HG03066 (cell line): ENCODE measurements around the gene BATF2.
A peak's percentile ranks its signal among the peaks of the same experiment; 100 is the strongest.
"Not testable (repeated sequence)": the region's sequence is repeated elsewhere in the genome, so short reads cannot be mapped to it uniquely, and the experiment has no call there.

Experiments
- ATAC-seq: cut with Tn5 transposase; IDR thresholded peaks from one replicate; pipeline ENCODE4 v1.9.1; 2021; ENCODE audit warnings: low read depth; ENCODE audit not compliant: unreplicated experiment

Gene BATF2

DNA sequence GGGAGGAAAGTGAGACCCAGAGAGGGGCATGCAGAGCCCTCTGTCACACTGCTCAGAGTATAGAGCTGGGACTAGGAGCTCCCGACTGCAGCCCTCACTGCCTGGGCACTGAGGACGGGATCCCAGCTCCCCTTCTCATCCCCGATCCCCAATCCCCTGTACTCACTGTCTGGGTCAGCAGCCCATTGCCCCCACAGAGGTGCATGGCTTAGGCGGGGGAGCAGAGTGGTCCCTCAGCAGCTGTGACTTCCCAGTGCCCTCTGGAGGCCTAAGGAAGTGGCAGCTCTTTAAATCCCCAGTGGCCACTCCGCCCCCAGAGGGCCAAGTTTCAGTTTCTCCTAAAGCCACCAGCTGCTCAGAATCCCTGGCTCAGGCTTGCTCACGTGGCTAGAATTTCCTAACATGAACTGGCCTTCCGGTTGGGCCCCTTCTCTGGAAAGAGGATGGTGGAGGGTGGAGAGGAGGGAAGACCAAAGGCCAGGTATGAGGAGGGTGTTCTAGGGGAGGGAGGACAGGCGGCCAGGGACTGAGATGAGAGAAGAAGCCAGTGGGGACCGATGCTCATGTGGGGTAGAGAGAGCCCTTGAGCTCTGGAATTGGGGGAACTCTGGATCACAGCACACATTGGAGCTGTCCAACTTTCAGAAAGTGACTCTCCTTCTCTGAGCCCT is at the start of gene BATF2:
Gene BATF2 (minus strand): TSS at position 262 of the 671 bp plus-strand sequence. CDS start 57 bp downstream, at position 205.
- no peak for ATAC-seq

- no peak for ATAC-seq
These were observed 49.0 kb upstream of the BATF2 start for GRCh38 chr11:65045728-65046127.

GRCh38 chr11:65045061-65045460 is 48.3 kb upstream of the BATF2 start:
- ATAC-seq, result no peak

DNA sequence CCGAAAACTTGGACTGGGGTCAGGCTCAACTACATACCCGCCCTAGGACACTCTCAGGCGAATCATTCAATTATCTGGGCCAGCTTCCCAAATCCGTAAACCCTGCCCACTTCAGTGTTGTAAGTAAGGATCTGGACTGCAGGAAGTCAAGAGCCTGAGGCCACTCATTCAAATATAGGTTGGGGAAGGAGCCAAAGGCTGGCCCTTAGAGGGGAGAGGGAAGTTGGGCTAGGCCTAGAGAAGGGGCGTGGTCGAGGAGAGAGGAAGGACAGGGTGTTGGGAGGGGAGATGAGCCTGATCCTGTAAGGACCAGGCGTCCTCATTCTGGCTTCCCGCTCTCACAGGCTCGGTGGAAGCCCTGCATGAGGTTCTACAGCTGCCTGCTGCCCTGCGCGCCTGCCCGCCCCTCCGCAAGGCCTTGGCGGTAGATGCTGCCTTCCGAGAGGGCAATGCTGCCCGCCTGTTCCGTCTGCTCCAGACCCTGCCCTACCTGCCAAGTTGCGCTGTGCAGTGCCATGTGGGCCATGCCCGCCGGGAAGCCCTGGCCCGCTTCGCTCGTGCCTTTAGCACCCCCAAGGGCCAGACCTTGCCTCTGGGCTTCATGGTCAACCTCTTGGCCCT is 47.2 kb upstream of the BATF2 start:
- ATAC-seq, result no peak

DNA sequence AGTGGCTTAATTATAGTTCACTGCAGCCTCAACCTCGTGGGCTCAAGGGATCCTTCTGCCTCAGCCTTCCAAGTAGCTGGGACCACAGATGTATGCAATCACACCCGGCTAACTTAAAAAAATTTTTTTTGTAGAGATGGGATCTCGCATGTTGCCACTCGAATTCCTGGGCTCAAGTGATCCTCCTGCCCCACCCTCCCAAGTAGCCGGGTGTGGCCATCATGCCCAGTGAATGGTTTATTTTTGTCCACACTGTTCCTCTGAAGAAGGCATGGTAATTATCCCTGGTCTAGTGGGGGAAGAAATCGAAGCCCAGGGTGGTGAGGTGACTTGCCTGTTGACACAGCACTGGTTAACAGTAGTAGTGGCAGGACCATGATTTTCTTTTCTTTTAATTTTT is 46.1 kb upstream of the BATF2 start:
- no peak for ATAC-seq

DNA sequence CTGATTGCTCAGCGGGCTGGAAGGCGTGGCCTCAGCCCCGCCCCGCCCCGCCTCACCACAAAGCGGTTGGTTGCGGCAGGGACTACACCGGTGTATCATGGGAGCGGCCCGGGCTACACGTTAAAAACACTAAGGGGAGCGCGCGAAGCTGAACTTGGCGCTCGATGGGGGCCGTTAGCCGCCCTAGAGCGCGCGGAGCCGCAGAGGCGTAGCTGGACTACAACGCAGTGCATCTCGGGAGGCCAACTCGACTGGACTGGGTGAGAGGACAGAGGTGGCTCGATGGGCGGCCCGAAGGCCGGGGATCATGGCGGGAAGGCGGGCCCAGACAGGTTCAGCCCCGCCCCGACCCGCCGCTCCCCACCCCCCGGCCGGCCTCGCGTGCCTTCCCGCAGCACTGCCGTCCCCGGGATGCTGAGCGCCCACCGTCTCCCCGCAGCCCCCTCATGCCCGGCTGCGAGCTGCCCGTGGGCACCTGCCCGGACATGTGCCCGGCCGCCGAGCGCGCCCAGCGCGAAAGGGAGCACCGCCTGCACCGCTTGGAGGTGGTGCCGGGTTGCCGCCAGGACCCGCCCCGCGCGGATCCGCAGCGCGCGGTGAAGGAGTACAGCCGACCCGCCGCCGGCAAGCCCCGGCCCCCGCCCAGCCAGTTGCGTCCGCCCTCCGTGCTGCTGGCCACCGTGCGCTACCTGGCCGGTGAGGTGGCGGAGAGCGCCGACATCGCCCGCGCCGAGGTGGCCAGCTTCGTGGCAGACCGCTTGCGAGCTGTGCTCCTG is 44.3 kb upstream of the BATF2 start, which contains the start of gene SAC3D1:
Gene SAC3D1 (plus strand): TSS at position 364 of the 776 bp plus-strand sequence. CDS start 83 bp downstream, at position 447.
- peak; percentile 83 for ATAC-seq

- ATAC-seq, result no peak
These were observed 43.7 kb upstream of the BATF2 start for GRCh38 chr11:65040520-65040846.

DNA sequence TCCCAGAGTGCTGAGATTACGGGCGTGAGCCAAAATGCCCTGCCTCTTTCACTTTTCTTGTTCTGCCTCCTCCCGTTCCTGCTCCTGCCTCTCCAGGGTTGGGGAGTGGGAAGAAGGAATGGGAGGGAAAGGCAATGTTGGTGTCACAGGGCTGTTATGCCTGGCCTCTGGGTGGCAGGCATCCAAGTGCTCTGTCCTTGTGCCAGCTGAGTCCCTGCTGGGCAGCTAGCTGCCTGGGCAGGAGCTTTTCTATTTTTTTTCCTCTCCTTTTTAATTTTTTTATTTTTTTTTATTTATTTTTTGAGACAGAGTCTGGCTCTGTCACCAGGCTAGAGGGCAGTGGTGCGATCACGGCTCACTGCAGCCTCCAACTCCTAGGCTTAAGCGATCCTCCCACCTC is 40.2 kb upstream of the BATF2 start:
- ATAC-seq, result no peak

GRCh38 chr11:65035579-65035978 is 38.8 kb upstream of the BATF2 start:
- ATAC-seq, result no peak

DNA sequence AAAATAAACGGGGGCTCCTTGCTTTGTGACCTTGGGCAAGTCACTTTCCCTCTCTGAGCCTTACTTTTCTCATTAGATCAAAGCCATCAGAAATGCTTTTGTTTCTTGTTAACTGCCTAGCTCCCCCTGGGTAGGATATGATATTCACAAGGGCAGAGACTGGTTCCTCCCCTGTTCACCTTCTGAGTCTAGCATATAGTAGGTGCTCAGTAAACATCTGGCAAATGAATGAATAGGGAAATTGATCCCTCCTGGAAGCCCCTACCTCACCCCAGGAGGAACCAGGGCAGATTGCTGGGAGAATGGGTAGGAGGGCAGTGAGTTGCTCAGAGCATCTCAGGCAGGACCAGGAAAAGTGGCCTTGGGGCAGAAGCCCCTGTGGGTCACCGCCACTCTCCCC is 37.7 kb upstream of the BATF2 start:
- ATAC-seq, result no peak

GRCh38 chr11:65032216-65032615 is 35.4 kb upstream of the BATF2 start:
- no peak for ATAC-seq

DNA sequence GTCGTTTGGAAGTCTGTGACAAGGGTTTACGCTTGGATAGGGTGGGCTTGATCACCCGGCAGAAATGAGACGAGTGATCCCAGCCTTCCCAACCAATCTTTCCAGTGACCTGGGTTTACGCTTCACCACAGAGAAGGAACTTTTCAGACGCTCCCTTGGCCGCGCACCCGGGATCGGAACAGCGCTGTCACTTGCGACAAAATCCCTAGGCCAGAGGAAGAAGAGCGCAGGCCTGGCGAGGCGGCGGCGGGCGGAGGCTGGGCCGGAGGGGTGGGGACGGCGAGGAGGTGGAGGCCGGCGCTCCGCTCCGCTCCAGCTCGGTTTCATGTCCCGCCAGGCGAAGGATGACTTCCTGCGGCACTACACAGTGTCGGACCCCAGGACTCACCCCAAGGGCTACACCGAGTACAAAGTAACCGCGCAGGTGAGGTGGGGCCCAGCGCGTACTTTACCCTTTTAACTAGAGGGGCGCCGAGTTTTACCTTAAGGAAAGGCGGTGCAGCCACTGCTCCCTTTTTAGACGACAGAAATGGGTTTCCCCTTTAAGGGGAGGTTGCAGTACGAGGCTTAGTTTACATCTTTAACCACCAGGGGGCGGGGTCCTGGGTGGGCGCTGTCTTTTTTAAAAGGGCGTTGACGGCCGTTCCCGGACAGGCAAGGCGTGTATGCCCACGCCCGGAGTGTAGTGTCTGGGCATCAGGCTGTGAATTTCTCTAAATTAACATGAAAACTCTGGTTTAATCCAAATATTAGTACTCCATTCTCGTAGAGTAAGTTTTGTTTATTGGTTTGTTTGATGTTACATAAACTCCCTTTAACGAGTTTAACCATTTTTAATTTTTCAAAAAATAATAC is 30.7 kb upstream of the BATF2 start, which contains the start of gene SNX15:
Gene SNX15 (plus strand): TSS at position 227 of the 855 bp plus-strand sequence. CDS start 99 bp downstream, at position 326.
- ATAC-seq, result peak; percentile 83

DNA sequence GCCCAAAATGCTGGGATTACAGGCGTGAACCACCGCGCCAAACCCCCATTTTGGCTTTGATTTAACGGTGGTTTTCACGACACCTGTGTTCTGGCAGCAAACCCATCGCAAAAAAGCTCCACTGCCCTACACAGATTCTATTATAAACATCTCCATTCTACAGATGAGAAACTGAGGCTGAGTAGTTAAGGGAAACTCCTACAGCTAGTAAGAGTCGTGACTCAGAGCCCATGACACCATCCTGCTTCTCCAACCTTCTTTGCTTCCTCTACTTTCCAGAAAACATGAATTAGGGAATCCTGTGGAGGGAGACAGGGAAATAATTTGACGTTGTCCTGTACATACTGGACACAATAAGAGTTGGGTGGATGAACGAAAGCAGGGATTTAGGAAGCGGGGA is 30.0 kb upstream of the BATF2 start:
- no peak for ATAC-seq

DNA sequence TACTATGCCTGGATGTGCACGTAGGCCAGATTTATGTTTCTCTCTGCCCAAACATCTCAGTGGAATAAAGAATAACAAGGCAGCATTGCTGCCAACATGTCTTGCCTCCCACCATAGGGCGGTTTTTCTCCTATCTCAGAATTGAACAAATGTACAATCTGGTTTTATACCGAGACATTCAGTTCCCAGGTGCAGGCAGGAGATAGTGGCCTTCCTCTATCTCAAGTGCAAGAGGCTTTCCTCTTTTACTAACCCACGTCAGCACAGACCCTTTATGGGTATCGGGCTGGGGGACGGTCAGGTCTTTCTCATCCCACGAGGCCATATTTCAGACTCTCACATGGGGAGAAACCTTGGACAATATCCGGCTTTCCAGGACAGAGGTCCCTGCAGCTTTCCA is 26.7 kb upstream of the BATF2 start:
- not testable (repeated sequence) for ATAC-seq

DNA sequence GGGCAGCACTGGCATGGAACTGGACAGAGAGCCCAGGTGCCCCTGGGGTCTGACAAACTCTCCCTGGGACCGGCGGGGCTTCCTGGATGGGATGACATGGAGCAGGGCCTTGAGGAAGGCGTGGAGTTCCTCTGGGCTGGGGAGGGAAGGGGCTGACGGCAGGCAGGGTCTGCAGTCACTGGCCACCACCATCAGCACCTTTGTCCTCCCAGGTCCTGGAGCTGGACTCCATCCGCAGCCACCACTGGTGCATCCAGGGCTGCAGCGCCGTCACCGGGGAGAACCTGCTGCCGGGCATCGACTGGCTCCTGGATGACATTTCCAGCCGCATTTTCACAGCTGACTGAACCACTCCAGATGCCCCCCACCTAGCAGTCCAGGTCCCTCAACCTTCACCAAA is 24.7 kb upstream of the BATF2 start:
- no peak for ATAC-seq

DNA sequence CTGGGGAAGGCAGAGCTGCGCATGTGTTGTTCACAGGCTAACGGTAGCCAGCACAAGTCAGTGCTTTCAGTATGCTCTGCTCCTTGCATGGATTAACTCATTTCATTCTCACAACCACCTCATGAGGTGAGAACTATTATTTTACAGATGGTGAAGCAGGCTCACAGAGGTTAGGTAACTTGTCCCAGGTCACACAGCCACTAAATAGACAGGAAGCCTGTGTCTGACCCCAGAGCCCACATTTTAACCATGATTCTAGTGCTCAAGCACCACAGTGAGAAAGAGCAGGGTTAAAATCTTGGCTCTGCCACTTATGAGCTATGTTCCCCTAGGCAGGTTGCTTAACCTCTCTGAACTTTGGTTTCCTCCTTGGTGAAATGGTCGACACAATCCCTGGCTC is 24.2 kb upstream of the BATF2 start:
- no peak for ATAC-seq

DNA sequence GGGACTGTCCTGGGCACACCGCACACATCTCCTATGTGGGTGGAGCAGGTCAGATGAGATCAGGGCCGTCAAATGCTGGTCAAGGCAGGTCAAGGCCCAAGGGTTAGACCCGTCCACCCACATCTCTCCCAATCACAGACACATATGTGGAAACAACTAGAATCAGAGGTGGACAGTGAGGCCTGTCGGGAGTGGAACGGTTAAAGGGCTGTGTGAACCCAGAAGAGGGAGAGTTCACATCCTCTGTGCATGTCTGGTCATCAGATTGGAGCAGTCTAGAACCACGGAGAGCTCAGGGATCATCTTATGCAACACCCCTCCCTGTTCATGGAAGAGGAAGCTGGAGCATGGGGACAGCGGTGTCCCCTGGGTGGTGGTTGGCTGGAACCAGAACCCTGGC is 23.1 kb upstream of the BATF2 start:
- no peak for ATAC-seq

DNA sequence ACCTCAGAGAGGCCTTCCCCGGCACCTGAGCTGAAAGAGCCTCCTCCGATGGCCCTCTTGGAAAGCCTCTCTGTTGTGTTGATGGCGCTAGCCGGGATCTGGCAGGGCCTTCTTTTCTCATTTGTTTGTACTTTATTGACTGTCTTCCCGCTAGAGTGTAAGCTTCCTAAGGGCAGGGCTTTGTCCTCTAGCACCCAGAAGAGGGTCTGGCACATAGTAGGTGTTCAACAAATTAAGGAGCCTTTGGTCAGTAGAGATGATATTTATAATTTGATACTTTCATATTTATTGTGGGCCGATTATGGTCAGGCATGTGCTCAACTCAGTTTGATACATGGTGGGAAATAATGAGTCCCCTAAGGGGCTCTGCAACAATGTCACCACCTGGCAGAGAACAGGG is 21.2 kb upstream of the BATF2 start:
- ATAC-seq, result no peak

- no peak for ATAC-seq
These were observed 19.9 kb upstream of the BATF2 start for GRCh38 chr11:65016705-65017104.

DNA sequence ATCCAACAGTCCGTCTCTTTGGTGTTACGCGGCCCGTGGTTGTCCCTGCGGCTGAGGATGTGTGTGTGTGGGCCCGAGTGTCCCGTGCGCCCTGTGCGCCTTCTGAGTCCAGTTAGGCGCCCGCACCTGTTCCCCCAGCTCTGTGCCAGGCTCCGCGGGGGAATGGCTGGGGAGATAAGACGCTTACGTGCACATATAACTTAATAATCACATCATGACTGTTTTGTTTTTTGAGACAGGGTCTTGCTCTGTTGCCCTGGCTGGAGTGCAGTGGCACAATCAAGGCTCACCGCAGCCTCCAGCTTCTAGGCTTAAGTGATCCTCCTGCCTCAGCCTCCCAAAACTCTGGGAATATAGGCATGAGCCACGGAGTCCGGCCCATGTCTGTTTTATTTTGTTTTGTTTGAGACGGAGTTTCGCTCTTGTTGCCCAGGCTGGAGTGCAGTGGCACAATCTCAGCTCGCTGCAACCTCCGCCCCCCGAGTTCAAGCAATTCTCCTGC is 18.0 kb upstream of the BATF2 start:
- peak; percentile 5 for ATAC-seq
